Ectodermal cell (in vitro differentiated cells): ENCODE results near the gene CDK8.

Experiments
- H3K27ac ChIP-seq: 2 replicates; pipeline ENCODE4 v1.7.0; 2013; ENCODE audit warnings: mild to moderate bottlenecking, low read depth, low read length; ENCODE audit not compliant: insufficient read depth, poor library complexity, severe bottlenecking
- H3K27me3 ChIP-seq: 2 replicates; pipeline ENCODE4 v1.7.0; 2013; ENCODE audit warnings: mild to moderate bottlenecking, low read length; ENCODE audit not compliant: insufficient read depth, control insufficient read depth, poor library complexity, severe bottlenecking
- H3K36me3 ChIP-seq: one replicate; pipeline ENCODE4 v1.7.0; 2013; ENCODE audit warnings: low read length; ENCODE audit not compliant: control insufficient read depth, insufficient read depth
- H3K4me1 ChIP-seq: one replicate; pipeline ENCODE4 v1.7.0; 2013; ENCODE audit warnings: low read length; ENCODE audit not compliant: control insufficient read depth, insufficient read depth
- H3K4me3 ChIP-seq: 2 replicates; pipeline ENCODE4 v1.7.0; 2013; ENCODE audit warnings: low read depth, low read length, control low read depth; ENCODE audit not compliant: insufficient read depth
- H3K9me3 ChIP-seq: 2 replicates; pipeline ENCODE4 v1.7.0; 2013; ENCODE audit warnings: mild to moderate bottlenecking, low read length, moderate library complexity; ENCODE audit not compliant: control insufficient read depth
- WGBS, 2 experiments: methylation state at CpG; one replicate each; pipeline ENCODE4 v1.1.7; 2013; ENCODE audit warnings: missing lambda C conversion rate in 2 of 2; 5-methylcytosine and 5-hydroxymethylcytosine counted together

The CDK8 gene

GRCh38 chr13:26425443-26426358 is 171.8 kb downstream of the CDK8 start:
- 84 to 87% methylated on average over 9 of the region's 9 CpGs for WGBS, 2 experiments
- Histone ChIP-seq H3K27me3 (no peaks in the 10 kb centered on the region), H3K4me1 (no peaks in the 10 kb centered on the region), H3K27ac (no peak overlapping the region), H3K36me3 (no peaks in the 10 kb centered on the region), H3K9me3 (no peaks in the 10 kb centered on the region), H3K4me3 (no peak overlapping the region)

DNA sequence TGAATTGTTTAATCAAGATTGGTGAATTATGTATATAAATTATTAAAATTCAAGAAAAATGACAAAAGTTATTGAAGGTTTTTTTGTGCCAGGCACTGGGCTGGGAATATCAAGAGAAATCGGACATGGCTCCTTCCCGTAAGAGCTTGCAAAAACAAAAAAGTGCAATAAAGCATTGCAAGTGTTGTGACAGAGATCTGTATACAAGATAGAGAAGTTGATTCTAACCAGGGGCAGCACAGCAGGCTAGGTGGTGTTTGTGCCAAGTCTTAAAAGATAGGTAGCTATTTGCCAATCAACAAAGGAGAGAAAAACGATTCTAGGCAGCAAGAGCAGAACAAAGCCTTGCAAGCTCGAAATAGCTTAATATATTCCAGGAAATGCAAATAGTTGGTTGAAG is 179.8 kb downstream of the CDK8 start:
- 71% methylated on average over 4 of the region's 4 CpGs for WGBS, 2 experiments
- no peak overlapping the region for H3K27ac ChIP-seq
- no peaks in the 10 kb centered on the region for H3K27me3 ChIP-seq
- peaks cover 4% of the 10 kb centered on the region for H3K9me3 ChIP-seq
- no peak overlapping the region for H3K4me3 ChIP-seq
- no peaks in the 10 kb centered on the region for H3K4me1 ChIP-seq
- H3K36me3 ChIP-seq, result no peaks in the 10 kb centered on the region

- peaks cover 4% of the 10 kb centered on the region for H3K9me3 ChIP-seq
- no peaks in the 10 kb centered on the region for H3K27me3 ChIP-seq
- no peaks in the 10 kb centered on the region for H3K36me3 ChIP-seq
- no peaks in the 10 kb centered on the region for H3K4me1 ChIP-seq
- no peak overlapping the region for H3K4me3 ChIP-seq
- H3K27ac ChIP-seq, result no peak overlapping the region
Measured at GRCh38 chr13:26435171-26435570, 181.2 kb downstream of the CDK8 start.

DNA sequence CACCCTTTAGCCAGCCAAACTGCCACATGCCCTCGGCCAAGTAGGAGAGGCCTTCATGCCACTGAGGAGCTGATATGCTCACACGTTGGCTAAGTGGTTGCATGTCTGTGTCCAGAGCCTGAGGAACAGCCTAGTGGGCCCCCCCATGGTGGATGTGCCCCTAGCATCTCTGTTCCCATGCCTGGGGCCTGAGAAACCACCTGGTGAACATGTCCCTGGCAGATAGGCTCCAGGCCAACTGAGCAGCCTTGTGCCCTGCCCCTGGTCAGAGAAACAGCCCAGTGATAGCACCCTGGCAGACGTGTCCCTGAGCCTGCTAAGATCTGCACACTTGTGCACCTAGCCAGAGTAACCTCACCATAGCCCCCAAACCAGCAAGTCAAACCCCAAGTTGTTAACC is 181.7 kb downstream of the CDK8 start:
- WGBS, 2 experiments, result 92 to 94% methylated on average over 3 of the region's 3 CpGs
- H3K36me3 ChIP-seq, result no peaks in the 10 kb centered on the region
- peaks cover 4% of the 10 kb centered on the region for H3K9me3 ChIP-seq
- no peak overlapping the region for H3K27ac ChIP-seq
- no peaks in the 10 kb centered on the region for H3K4me1 ChIP-seq
- no peak overlapping the region for H3K4me3 ChIP-seq
- no peaks in the 10 kb centered on the region for H3K27me3 ChIP-seq

GRCh38 chr13:26436914-26437313 is 183.0 kb downstream of the CDK8 start:
- H3K4me3 ChIP-seq, result no peak overlapping the region
- 94 to 95% methylated on average over 2 to 3 of the region's 3 CpGs for WGBS, 2 experiments
- H3K9me3 ChIP-seq, result peaks cover 4% of the 10 kb centered on the region
- H3K36me3 ChIP-seq, result no peaks in the 10 kb centered on the region
- no peaks in the 10 kb centered on the region for H3K4me1 ChIP-seq
- no peaks in the 10 kb centered on the region for H3K27me3 ChIP-seq
- H3K27ac ChIP-seq, result no peak overlapping the region

DNA sequence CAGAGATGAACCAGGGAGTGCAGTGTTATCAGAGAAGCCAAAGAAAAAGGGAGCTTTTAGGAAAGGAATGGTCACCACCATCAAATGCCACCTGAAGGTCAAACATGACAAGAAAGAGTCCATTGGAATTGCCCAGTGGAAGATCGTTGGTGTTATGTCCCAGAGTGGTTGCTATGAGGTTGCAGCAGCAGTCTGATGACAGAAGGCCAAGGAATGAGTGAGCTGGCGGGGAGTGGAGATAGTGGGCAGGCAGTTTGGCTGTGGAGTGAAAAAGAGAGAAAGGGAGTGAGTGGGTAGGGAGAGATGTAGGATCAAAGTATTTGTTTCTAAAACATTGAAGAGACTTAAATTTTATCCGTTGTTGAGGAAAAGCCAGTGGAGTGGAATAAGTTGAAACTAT is 186.2 kb downstream of the CDK8 start:
- Histone ChIP-seq H3K36me3 (no peaks in the 10 kb centered on the region), H3K4me1 (no peaks in the 10 kb centered on the region), H3K27ac (no peak overlapping the region), H3K9me3 (peaks cover 4% of the 10 kb centered on the region), H3K4me3 (no peak overlapping the region), H3K27me3 (no peaks in the 10 kb centered on the region)
- WGBS, 2 experiments, result 80 to 81% methylated on average over 3 of the region's 3 CpGs

- H3K27ac ChIP-seq, result no peak overlapping the region
- no peaks in the 10 kb centered on the region for H3K4me1 ChIP-seq
- H3K36me3 ChIP-seq, result no peaks in the 10 kb centered on the region
- no peaks in the 10 kb centered on the region for H3K27me3 ChIP-seq
- 87 to 92% methylated on average over 8 of the region's 8 CpGs for WGBS, 2 experiments
- H3K9me3 ChIP-seq, result peaks cover 4% of the 10 kb centered on the region
- no peak overlapping the region for H3K4me3 ChIP-seq
Measured at GRCh38 chr13:26441476-26441875, 187.5 kb downstream of the CDK8 start.

DNA sequence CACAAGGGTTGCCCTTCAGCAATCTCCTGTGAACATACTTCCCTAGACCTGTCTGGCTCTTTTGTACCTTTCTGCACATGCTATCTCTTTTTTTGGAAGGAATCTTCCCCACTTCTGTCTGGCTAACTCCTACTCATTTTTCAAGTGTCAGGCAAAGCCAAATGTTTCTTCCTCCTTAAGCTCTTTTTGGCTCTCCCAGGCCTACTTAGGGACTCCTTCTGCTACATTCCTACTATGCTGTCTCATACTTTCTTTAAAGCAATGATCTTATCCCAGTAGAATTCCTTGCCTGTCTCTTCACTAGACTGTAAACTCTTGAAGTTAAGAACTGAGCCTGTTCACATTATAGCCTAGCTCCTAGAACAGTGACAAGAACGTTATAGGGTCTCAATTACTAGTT is 188.6 kb downstream of the CDK8 start:
- no peaks in the 10 kb centered on the region for H3K27me3 ChIP-seq
- H3K4me1 ChIP-seq, result no peaks in the 10 kb centered on the region
- no peak overlapping the region for H3K4me3 ChIP-seq
- 83 to 86% methylated on average over 1 of the region's 1 CpG for WGBS, 2 experiments
- no peak overlapping the region for H3K27ac ChIP-seq
- H3K9me3 ChIP-seq, result no peaks in the 10 kb centered on the region
- H3K36me3 ChIP-seq, result no peaks in the 10 kb centered on the region

- Histone ChIP-seq H3K4me3 (no peak overlapping the region), H3K9me3 (no peaks in the 10 kb centered on the region), H3K27me3 (no peaks in the 10 kb centered on the region), H3K27ac (no peak overlapping the region), H3K36me3 (no peaks in the 10 kb centered on the region), H3K4me1 (no peaks in the 10 kb centered on the region)
- WGBS, 2 experiments, result 83 to 93% methylated on average over 2 to 3 of the region's 3 CpGs
Measured at GRCh38 chr13:26445092-26445491, 191.2 kb downstream of the CDK8 start.

DNA sequence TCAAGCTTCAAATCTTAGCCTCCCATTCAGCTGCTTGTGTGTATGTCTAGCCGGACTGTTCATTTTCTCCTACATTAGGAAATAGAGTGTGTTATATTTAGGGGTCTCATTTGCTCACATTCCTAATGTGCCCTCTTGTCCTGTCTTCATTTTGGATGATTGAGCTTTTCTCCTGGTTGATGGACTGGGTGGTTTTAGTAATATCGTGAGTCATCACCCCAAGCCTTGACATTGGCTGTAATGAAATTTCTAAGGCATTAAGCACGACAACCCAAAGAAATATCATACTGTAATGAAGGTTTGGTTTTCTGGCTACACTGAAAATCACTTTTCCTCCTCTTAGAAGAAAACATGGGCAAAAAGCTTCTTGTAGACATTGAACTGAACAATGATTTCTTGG is 192.8 kb downstream of the CDK8 start:
- 83 to 94% methylated on average over 1 to 3 of the region's 3 CpGs for WGBS, 2 experiments
- no peak overlapping the region for H3K4me3 ChIP-seq
- no peaks in the 10 kb centered on the region for H3K9me3 ChIP-seq
- H3K27me3 ChIP-seq, result no peaks in the 10 kb centered on the region
- H3K27ac ChIP-seq, result no peak overlapping the region
- H3K4me1 ChIP-seq, result no peaks in the 10 kb centered on the region
- H3K36me3 ChIP-seq, result no peaks in the 10 kb centered on the region
